ENCODE results near the gene KCNJ16.

KCNJ16 gene

DNA sequence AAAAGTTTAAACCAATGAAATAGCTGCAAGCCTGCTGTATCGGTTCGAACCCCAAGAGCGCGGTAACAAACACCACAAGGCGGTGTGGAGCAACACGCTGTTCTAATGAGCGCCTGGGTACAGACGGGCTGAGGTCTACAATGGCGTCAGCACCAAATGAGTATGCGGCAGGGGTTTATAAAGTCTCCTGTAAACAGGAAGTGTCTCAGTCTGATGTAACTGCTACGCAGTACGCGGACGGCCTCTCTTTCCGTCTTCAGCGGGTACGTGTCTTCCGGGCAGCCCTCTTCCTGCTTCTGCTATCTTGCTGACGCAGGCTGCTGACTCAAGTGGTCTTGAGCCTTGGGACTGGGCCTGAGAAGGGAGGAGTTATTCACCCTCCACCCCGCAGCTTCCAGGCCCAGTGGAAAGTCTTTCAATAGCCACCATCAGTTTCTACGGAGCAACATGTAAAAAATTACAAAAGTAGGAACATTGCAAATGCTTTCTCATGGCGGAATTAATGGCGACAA lies 53.8 kb downstream of the KCNJ16 start:
- no peak overlapping the region for H3K23ac ChIP-seq (ENCODE audit: low read length)
- no peak overlapping the region for H2AK5ac ChIP-seq (ENCODE audit: low read length)
- no peak overlapping the region for H3K4ac ChIP-seq (ENCODE audit: low read depth, low read length)
- no peak overlapping the region for H3K4me2 ChIP-seq (ENCODE audit: low read length)
- no peak for DNase-seq
- H3K27me3 ChIP-seq (ENCODE audit: insufficient read depth, low read length, poor library complexity) = no peaks in the 10 kb centered on the region
- H4K5ac ChIP-seq (ENCODE audit: low read length) = no peak overlapping the region
- no peak overlapping the region for H3K27ac ChIP-seq (ENCODE audit: low read depth, low read length)
- H3K9ac ChIP-seq (ENCODE audit: low read length) = no peak overlapping the region
- H3K79me2 ChIP-seq (ENCODE audit: control insufficient read depth, insufficient read depth, low read length) = no peaks in the 10 kb centered on the region
- no peak overlapping the region for H3K56ac ChIP-seq (ENCODE audit: low read length)
- no peak overlapping the region for H3K4me3 ChIP-seq (ENCODE audit: low read length)
- no peak overlapping the region for H2BK5ac ChIP-seq (ENCODE audit: low read length)
- no peak overlapping the region for H2BK15ac ChIP-seq (replicated peaks; ENCODE audit: low read depth)
- H3K36me3 ChIP-seq (ENCODE audit: control insufficient read depth, insufficient read depth, low read length) = no peaks in the 10 kb centered on the region
- H3K18ac ChIP-seq (ENCODE audit: low read length) = no peak overlapping the region
- H3K79me1 ChIP-seq (ENCODE audit: low read length) = no peaks in the 10 kb centered on the region
- no peak overlapping the region for H2BK120ac ChIP-seq (ENCODE audit: low read depth, low read length)
- WGBS (ENCODE audit: extremely low coverage, insufficient coverage, low lambda C conversion rate) = no CpG with 5 or more reads among the region's 23 CpGs
- H4K8ac ChIP-seq (ENCODE audit: low read depth, low read length) = no peak overlapping the region
- peaks cover 2% of the 10 kb centered on the region for H3K4me1 ChIP-seq (ENCODE audit: control insufficient read depth, low read depth, low read length)

DNA sequence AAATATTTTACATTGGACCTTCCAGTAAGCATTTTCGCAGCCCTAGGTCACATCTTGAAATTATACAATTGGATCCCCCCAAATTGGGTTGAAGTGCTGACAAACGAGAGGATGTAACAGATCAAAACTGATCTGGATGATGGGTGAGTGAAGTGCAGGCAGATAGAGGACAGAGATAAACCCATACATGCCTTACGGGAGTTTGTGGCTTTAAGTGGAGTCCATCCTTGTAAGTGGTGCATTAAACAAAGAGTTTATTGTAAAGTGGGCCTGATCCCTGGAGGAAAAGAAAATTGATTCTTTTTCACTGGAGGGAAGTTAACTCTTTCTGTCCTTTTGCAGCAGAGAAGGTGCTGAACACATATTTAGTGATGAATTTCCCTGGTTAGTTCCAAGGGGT lies 55.3 kb downstream of the KCNJ16 start:
- Histone ChIP-seq H3K36me3 (ENCODE audit: control insufficient read depth, insufficient read depth, low read length) (no peaks in the 10 kb centered on the region), H3K79me2 (ENCODE audit: control insufficient read depth, insufficient read depth, low read length) (no peaks in the 10 kb centered on the region), H3K79me1 (ENCODE audit: low read length) (no peaks in the 10 kb centered on the region), H3K4me3 (ENCODE audit: low read length) (no peak overlapping the region), H2BK5ac (ENCODE audit: low read length) (no peak overlapping the region), H4K8ac (ENCODE audit: low read depth, low read length) (no peak overlapping the region), H3K23ac (ENCODE audit: low read length) (no peak overlapping the region), H2BK120ac (ENCODE audit: low read depth, low read length) (no peak overlapping the region), H3K27ac (ENCODE audit: low read depth, low read length) (no peak overlapping the region), H2BK15ac (replicated peaks; ENCODE audit: low read depth) (no peak overlapping the region), H3K4me1 (ENCODE audit: control insufficient read depth, low read depth, low read length) (no peaks in the 10 kb centered on the region), H2AK5ac (ENCODE audit: low read length) (no peak overlapping the region), H3K4ac (ENCODE audit: low read depth, low read length) (no peak overlapping the region), H3K56ac (ENCODE audit: low read length) (no peak overlapping the region), H3K4me2 (ENCODE audit: low read length) (no peak overlapping the region), H3K9ac (ENCODE audit: low read length) (no peak overlapping the region), H4K5ac (ENCODE audit: low read length) (no peak overlapping the region), H3K18ac (ENCODE audit: low read length) (no peak overlapping the region), H3K27me3 (ENCODE audit: insufficient read depth, low read length, poor library complexity) (no peaks in the 10 kb centered on the region)
- no peak for DNase-seq
- WGBS (ENCODE audit: extremely low coverage, insufficient coverage, low lambda C conversion rate) = no CpG with 5 or more reads among the region's 3 CpGs

DNA sequence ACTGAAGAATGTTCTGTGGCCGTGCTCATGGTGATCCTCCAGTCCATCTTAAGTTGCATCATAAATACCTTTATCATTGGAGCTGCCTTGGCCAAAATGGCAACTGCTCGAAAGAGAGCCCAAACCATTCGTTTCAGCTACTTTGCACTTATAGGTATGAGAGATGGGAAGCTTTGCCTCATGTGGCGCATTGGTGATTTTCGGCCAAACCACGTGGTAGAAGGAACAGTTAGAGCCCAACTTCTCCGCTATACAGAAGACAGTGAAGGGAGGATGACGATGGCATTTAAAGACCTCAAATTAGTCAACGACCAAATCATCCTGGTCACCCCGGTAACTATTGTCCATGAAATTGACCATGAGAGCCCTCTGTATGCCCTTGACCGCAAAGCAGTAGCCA lies 57.5 kb downstream of the KCNJ16 start:
- H3K27ac ChIP-seq (ENCODE audit: low read depth, low read length) = no peak overlapping the region
- H2BK120ac ChIP-seq (ENCODE audit: low read depth, low read length) = no peak overlapping the region
- no peaks in the 10 kb centered on the region for H3K79me2 ChIP-seq (ENCODE audit: control insufficient read depth, insufficient read depth, low read length)
- H4K8ac ChIP-seq (ENCODE audit: low read depth, low read length) = no peak overlapping the region
- no peaks in the 10 kb centered on the region for H3K4me1 ChIP-seq (ENCODE audit: control insufficient read depth, low read depth, low read length)
- H3K4ac ChIP-seq (ENCODE audit: low read depth, low read length) = no peak overlapping the region
- no peak overlapping the region for H3K23ac ChIP-seq (ENCODE audit: low read length)
- no peaks in the 10 kb centered on the region for H3K79me1 ChIP-seq (ENCODE audit: low read length)
- H2BK5ac ChIP-seq (ENCODE audit: low read length) = no peak overlapping the region
- H2BK15ac ChIP-seq (replicated peaks; ENCODE audit: low read depth) = no peak overlapping the region
- no peak for DNase-seq
- no peak overlapping the region for H3K18ac ChIP-seq (ENCODE audit: low read length)
- H3K9ac ChIP-seq (ENCODE audit: low read length) = no peak overlapping the region
- no peak overlapping the region for H3K4me3 ChIP-seq (ENCODE audit: low read length)
- H3K4me2 ChIP-seq (ENCODE audit: low read length) = no peak overlapping the region
- H3K36me3 ChIP-seq (ENCODE audit: control insufficient read depth, insufficient read depth, low read length) = no peaks in the 10 kb centered on the region
- no peak overlapping the region for H3K56ac ChIP-seq (ENCODE audit: low read length)
- H3K27me3 ChIP-seq (ENCODE audit: insufficient read depth, low read length, poor library complexity) = no peaks in the 10 kb centered on the region
- no peak overlapping the region for H2AK5ac ChIP-seq (ENCODE audit: low read length)
- WGBS (ENCODE audit: extremely low coverage, insufficient coverage, low lambda C conversion rate) = no CpG with 5 or more reads among the region's 11 CpGs
- H4K5ac ChIP-seq (ENCODE audit: low read length) = no peak overlapping the region

DNA sequence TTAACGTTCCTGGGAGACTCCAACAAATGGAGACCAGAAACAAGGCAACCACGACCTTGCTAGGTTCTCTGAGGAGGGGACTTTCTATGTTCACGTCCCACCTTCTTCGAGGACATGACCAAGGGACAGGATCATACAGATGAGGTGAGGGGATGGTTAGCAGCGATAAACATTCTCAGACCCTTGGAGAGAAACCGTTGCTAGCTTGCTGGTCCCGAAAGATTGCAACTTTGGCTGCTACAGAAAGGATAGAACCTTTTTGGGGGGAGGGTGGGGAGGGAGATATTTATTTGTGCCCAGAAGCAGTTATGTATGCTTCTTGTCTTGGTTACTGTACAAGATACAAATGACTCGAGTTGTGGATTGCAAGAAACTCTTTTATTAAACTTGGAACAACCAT lies 59.0 kb downstream of the KCNJ16 start:
- H3K27me3 ChIP-seq (ENCODE audit: insufficient read depth, low read length, poor library complexity) = no peaks in the 10 kb centered on the region
- no peaks in the 10 kb centered on the region for H3K79me1 ChIP-seq (ENCODE audit: low read length)
- no peak overlapping the region for H3K23ac ChIP-seq (ENCODE audit: low read length)
- no peak overlapping the region for H3K4me2 ChIP-seq (ENCODE audit: low read length)
- no peak overlapping the region for H2BK120ac ChIP-seq (ENCODE audit: low read depth, low read length)
- H3K27ac ChIP-seq (ENCODE audit: low read depth, low read length) = no peak overlapping the region
- no CpG with 5 or more reads among the region's 8 CpGs for WGBS (ENCODE audit: extremely low coverage, insufficient coverage, low lambda C conversion rate)
- H3K36me3 ChIP-seq (ENCODE audit: control insufficient read depth, insufficient read depth, low read length) = no peaks in the 10 kb centered on the region
- no peak for DNase-seq
- H2AK5ac ChIP-seq (ENCODE audit: low read length) = no peak overlapping the region
- H2BK15ac ChIP-seq (replicated peaks; ENCODE audit: low read depth) = no peak overlapping the region
- no peak overlapping the region for H4K5ac ChIP-seq (ENCODE audit: low read length)
- H3K56ac ChIP-seq (ENCODE audit: low read length) = no peak overlapping the region
- H3K18ac ChIP-seq (ENCODE audit: low read length) = no peak overlapping the region
- no peaks in the 10 kb centered on the region for H3K79me2 ChIP-seq (ENCODE audit: control insufficient read depth, insufficient read depth, low read length)
- H3K4ac ChIP-seq (ENCODE audit: low read depth, low read length) = no peak overlapping the region
- H4K8ac ChIP-seq (ENCODE audit: low read depth, low read length) = no peak overlapping the region
- no peak overlapping the region for H2BK5ac ChIP-seq (ENCODE audit: low read length)
- no peak overlapping the region for H3K4me3 ChIP-seq (ENCODE audit: low read length)
- no peak overlapping the region for H3K9ac ChIP-seq (ENCODE audit: low read length)
- no peaks in the 10 kb centered on the region for H3K4me1 ChIP-seq (ENCODE audit: control insufficient read depth, low read depth, low read length)

DNA sequence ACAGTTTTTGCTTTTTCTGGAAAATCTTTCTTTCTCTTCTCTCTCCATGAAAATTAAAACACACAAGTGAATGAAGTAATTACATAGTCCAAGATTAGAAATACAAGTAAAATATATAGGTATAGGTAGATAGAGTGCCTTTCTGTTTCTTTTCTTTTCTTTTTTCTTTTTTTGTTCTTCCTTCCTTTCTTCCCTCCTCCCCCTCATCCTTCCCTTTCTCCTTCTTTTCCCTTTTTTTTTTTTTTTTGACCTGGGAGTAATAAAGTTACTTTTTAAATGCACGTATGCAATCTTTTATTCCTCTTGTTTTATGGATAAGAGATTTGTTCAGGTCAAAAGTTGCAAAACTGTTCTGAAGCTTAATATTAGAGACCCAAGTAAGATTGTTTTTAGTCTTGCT lies 59.8 kb downstream of the KCNJ16 start:
- Histone ChIP-seq H3K36me3 (ENCODE audit: control insufficient read depth, insufficient read depth, low read length) (no peaks in the 10 kb centered on the region), H3K4me1 (ENCODE audit: control insufficient read depth, low read depth, low read length) (no peaks in the 10 kb centered on the region), H2BK15ac (replicated peaks; ENCODE audit: low read depth) (no peak overlapping the region), H3K4ac (ENCODE audit: low read depth, low read length) (no peak overlapping the region), H3K27me3 (ENCODE audit: insufficient read depth, low read length, poor library complexity) (no peaks in the 10 kb centered on the region), H3K56ac (ENCODE audit: low read length) (no peak overlapping the region), H3K4me3 (ENCODE audit: low read length) (no peak overlapping the region), H3K23ac (ENCODE audit: low read length) (no peak overlapping the region), H3K79me2 (ENCODE audit: control insufficient read depth, insufficient read depth, low read length) (no peaks in the 10 kb centered on the region), H2BK120ac (ENCODE audit: low read depth, low read length) (no peak overlapping the region), H3K4me2 (ENCODE audit: low read length) (no peak overlapping the region), H3K9ac (ENCODE audit: low read length) (no peak overlapping the region), H2BK5ac (ENCODE audit: low read length) (no peak overlapping the region), H3K27ac (ENCODE audit: low read depth, low read length) (no peak overlapping the region), H3K18ac (ENCODE audit: low read length) (no peak overlapping the region), H4K8ac (ENCODE audit: low read depth, low read length) (no peak overlapping the region), H3K79me1 (ENCODE audit: low read length) (no peaks in the 10 kb centered on the region), H4K5ac (ENCODE audit: low read length) (no peak overlapping the region), H2AK5ac (ENCODE audit: low read length) (no peak overlapping the region)
- no peak for DNase-seq
- WGBS (ENCODE audit: extremely low coverage, insufficient coverage, low lambda C conversion rate) = no CpG with 5 or more reads among the region's 1 CpG

DNA sequence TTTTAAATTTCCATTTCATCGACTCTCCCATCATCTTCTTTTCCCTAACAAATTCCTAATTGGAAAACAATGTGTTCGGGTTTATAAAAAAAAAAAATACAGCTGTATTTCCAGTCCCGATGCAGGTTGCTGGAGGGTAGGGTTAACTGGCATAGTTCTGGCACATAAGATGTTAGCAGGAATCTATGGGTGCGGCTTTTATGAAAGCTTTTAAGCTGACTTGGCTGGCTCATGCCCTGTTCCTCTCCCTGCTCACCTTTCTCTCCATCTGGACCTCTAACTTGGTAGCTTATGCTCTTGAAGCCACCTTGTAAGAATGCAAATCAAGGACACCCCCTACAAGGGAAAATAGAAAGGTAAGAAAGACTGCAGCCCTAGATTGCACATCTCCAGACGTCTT lies 61.1 kb downstream of the KCNJ16 start:
- Histone ChIP-seq H3K27ac (ENCODE audit: low read depth, low read length) (no peak overlapping the region), H3K4me2 (ENCODE audit: low read length) (no peak overlapping the region), H3K23ac (ENCODE audit: low read length) (no peak overlapping the region), H3K27me3 (ENCODE audit: insufficient read depth, low read length, poor library complexity) (no peaks in the 10 kb centered on the region), H3K9ac (ENCODE audit: low read length) (no peak overlapping the region), H3K4me1 (ENCODE audit: control insufficient read depth, low read depth, low read length) (no peaks in the 10 kb centered on the region), H3K79me2 (ENCODE audit: control insufficient read depth, insufficient read depth, low read length) (no peaks in the 10 kb centered on the region), H4K5ac (ENCODE audit: low read length) (no peak overlapping the region), H2BK120ac (ENCODE audit: low read depth, low read length) (no peak overlapping the region), H3K56ac (ENCODE audit: low read length) (no peak overlapping the region), H3K4ac (ENCODE audit: low read depth, low read length) (no peak overlapping the region), H3K4me3 (ENCODE audit: low read length) (no peak overlapping the region), H4K8ac (ENCODE audit: low read depth, low read length) (no peak overlapping the region), H2BK5ac (ENCODE audit: low read length) (no peak overlapping the region), H3K79me1 (ENCODE audit: low read length) (no peaks in the 10 kb centered on the region), H2BK15ac (replicated peaks; ENCODE audit: low read depth) (no peak overlapping the region), H2AK5ac (ENCODE audit: low read length) (no peak overlapping the region), H3K36me3 (ENCODE audit: control insufficient read depth, insufficient read depth, low read length) (no peaks in the 10 kb centered on the region), H3K18ac (ENCODE audit: low read length) (no peak overlapping the region)
- WGBS (ENCODE audit: extremely low coverage, insufficient coverage, low lambda C conversion rate) = no CpG with 5 or more reads among the region's 5 CpGs
- DNase-seq = no peak
